ENCODE measurements around the gene IL17D.
"Not testable (repeated sequence)": the region's sequence is repeated elsewhere in the genome, so short reads cannot be mapped to it uniquely, and the experiment has no call there.

IL17D gene

GRCh38 chr13:20678606-20679005 lies 24.9 kb upstream of the IL17D start:
- not testable (repeated sequence) for H3K9ac ChIP-seq (ENCODE audit: low read length); H2BK5ac ChIP-seq (ENCODE audit: low read length); H4K8ac ChIP-seq (ENCODE audit: low read depth, low read length); H2BK120ac ChIP-seq (ENCODE audit: low read depth, low read length); H3K23ac ChIP-seq (ENCODE audit: low read length); H3K4me1 ChIP-seq (ENCODE audit: control insufficient read depth, low read depth, low read length); H3K27ac ChIP-seq (ENCODE audit: low read depth, low read length); H3K27me3 ChIP-seq (ENCODE audit: insufficient read depth, low read length, poor library complexity); H3K18ac ChIP-seq (ENCODE audit: low read length); H3K36me3 ChIP-seq (ENCODE audit: control insufficient read depth, insufficient read depth, low read length); H2AK5ac ChIP-seq (ENCODE audit: low read length); H3K79me2 ChIP-seq (ENCODE audit: control insufficient read depth, insufficient read depth, low read length); H3K79me1 ChIP-seq (ENCODE audit: low read length); H4K5ac ChIP-seq (ENCODE audit: low read length); H3K56ac ChIP-seq (ENCODE audit: low read length); H3K4me2 ChIP-seq (ENCODE audit: low read length); H2BK15ac ChIP-seq (replicated peaks; ENCODE audit: low read depth); H3K4me3 ChIP-seq (ENCODE audit: low read length); H3K4ac ChIP-seq (ENCODE audit: low read depth, low read length)
- WGBS (ENCODE audit: extremely low coverage, insufficient coverage, low lambda C conversion rate): no CpG with 5 or more reads among the region's 7 CpGs
- peak; percentile 12 for DNase-seq

DNA sequence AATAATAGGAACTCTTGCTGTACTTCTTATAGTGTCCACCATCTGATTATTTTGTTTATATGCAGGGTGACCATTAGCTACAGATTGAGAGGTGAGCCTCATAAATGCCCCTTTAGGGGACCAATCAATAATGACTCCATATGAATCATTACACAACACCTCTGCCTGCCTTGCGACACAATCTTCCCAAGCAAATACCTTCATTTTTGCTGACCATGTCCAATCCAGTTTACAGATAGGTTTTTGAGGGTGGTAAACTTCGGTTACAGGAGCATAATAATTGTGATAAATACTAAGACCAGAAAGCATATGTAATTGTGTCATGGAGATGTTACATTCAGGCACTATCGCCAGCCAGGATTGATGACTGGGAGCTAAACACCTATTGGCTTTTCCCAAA lies 23.6 kb upstream of the IL17D start:
- H3K56ac ChIP-seq (ENCODE audit: low read length): no peak overlapping the region
- no peaks in the 10 kb centered on the region for H3K4me1 ChIP-seq (ENCODE audit: control insufficient read depth, low read depth, low read length)
- H3K4me3 ChIP-seq (ENCODE audit: low read length): no peak overlapping the region
- no peak overlapping the region for H2BK15ac ChIP-seq (replicated peaks; ENCODE audit: low read depth)
- no peaks in the 10 kb centered on the region for H3K36me3 ChIP-seq (ENCODE audit: control insufficient read depth, insufficient read depth, low read length)
- H3K18ac ChIP-seq (ENCODE audit: low read length): no peak overlapping the region
- H4K8ac ChIP-seq (ENCODE audit: low read depth, low read length): no peak overlapping the region
- no peak overlapping the region for H4K5ac ChIP-seq (ENCODE audit: low read length)
- H3K23ac ChIP-seq (ENCODE audit: low read length): no peak overlapping the region
- no peak overlapping the region for H2BK120ac ChIP-seq (ENCODE audit: low read depth, low read length)
- no peaks in the 10 kb centered on the region for H3K27me3 ChIP-seq (ENCODE audit: insufficient read depth, low read length, poor library complexity)
- no peak overlapping the region for H3K4ac ChIP-seq (ENCODE audit: low read depth, low read length)
- DNase-seq: no peak
- no CpG with 5 or more reads among the region's 3 CpGs for WGBS (ENCODE audit: extremely low coverage, insufficient coverage, low lambda C conversion rate)
- no peak overlapping the region for H2BK5ac ChIP-seq (ENCODE audit: low read length)
- H3K27ac ChIP-seq (ENCODE audit: low read depth, low read length): no peak overlapping the region
- no peaks in the 10 kb centered on the region for H3K79me2 ChIP-seq (ENCODE audit: control insufficient read depth, insufficient read depth, low read length)
- no peak overlapping the region for H3K4me2 ChIP-seq (ENCODE audit: low read length)
- H2AK5ac ChIP-seq (ENCODE audit: low read length): no peak overlapping the region
- no peaks in the 10 kb centered on the region for H3K79me1 ChIP-seq (ENCODE audit: low read length)
- H3K9ac ChIP-seq (ENCODE audit: low read length): no peak overlapping the region

GRCh38 chr13:20680416-20681080 lies 23.0 kb upstream of the IL17D start:
- Histone ChIP-seq H3K9ac (ENCODE audit: low read length) (no peak overlapping the region), H3K79me1 (ENCODE audit: low read length) (no peaks in the 10 kb centered on the region), H3K27ac (ENCODE audit: low read depth, low read length) (no peak overlapping the region), H3K4ac (ENCODE audit: low read depth, low read length) (no peak overlapping the region), H3K36me3 (ENCODE audit: control insufficient read depth, insufficient read depth, low read length) (no peaks in the 10 kb centered on the region), H2BK120ac (ENCODE audit: low read depth, low read length) (no peak overlapping the region), H2BK5ac (ENCODE audit: low read length) (no peak overlapping the region), H3K56ac (ENCODE audit: low read length) (no peak overlapping the region), H3K27me3 (ENCODE audit: insufficient read depth, low read length, poor library complexity) (no peaks in the 10 kb centered on the region), H4K5ac (ENCODE audit: low read length) (no peak overlapping the region), H3K4me2 (ENCODE audit: low read length) (no peak overlapping the region), H2BK15ac (replicated peaks; ENCODE audit: low read depth) (no peak overlapping the region), H2AK5ac (ENCODE audit: low read length) (no peak overlapping the region), H3K18ac (ENCODE audit: low read length) (no peak overlapping the region), H3K23ac (ENCODE audit: low read length) (no peak overlapping the region), H3K4me3 (ENCODE audit: low read length) (no peak overlapping the region), H3K4me1 (ENCODE audit: control insufficient read depth, low read depth, low read length) (no peaks in the 10 kb centered on the region), H4K8ac (ENCODE audit: low read depth, low read length) (no peak overlapping the region), H3K79me2 (ENCODE audit: control insufficient read depth, insufficient read depth, low read length) (no peaks in the 10 kb centered on the region)
- DNase-seq: no peak
- WGBS (ENCODE audit: extremely low coverage, insufficient coverage, low lambda C conversion rate): no CpG with 5 or more reads among the region's 10 CpGs

DNA sequence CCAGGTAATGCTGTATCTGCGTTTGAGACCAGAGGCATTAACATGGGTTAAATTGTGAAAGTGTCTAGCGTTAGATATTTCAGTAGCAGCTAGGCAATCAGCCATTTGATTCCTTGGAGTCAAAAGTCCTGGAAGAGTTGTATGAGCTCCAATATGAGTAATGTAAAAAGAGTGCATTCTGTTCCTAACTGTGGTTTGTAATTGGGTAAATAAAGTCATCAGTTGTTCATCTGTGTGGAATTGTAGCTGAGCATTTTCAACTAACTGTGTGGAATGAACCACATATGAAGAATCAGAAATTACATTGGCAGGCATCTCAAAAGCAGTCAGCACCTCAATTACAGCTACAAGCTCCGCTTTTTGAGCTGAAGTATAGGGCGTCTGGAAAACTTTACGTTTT lies 22.0 kb upstream of the IL17D start:
- not testable (repeated sequence) for H2BK5ac ChIP-seq (ENCODE audit: low read length); H3K79me1 ChIP-seq (ENCODE audit: low read length); H4K5ac ChIP-seq (ENCODE audit: low read length); H3K79me2 ChIP-seq (ENCODE audit: control insufficient read depth, insufficient read depth, low read length); H3K4me2 ChIP-seq (ENCODE audit: low read length); H3K27ac ChIP-seq (ENCODE audit: low read depth, low read length); H3K4me1 ChIP-seq (ENCODE audit: control insufficient read depth, low read depth, low read length); H2BK120ac ChIP-seq (ENCODE audit: low read depth, low read length); H3K56ac ChIP-seq (ENCODE audit: low read length); H3K18ac ChIP-seq (ENCODE audit: low read length); H2BK15ac ChIP-seq (replicated peaks; ENCODE audit: low read depth); H2AK5ac ChIP-seq (ENCODE audit: low read length); DNase-seq; H4K8ac ChIP-seq (ENCODE audit: low read depth, low read length); H3K9ac ChIP-seq (ENCODE audit: low read length); H3K4me3 ChIP-seq (ENCODE audit: low read length); H3K23ac ChIP-seq (ENCODE audit: low read length); H3K27me3 ChIP-seq (ENCODE audit: insufficient read depth, low read length, poor library complexity); H3K36me3 ChIP-seq (ENCODE audit: control insufficient read depth, insufficient read depth, low read length); H3K4ac ChIP-seq (ENCODE audit: low read depth, low read length)
- no CpG with 5 or more reads among the region's 5 CpGs for WGBS (ENCODE audit: extremely low coverage, insufficient coverage, low lambda C conversion rate)

DNA sequence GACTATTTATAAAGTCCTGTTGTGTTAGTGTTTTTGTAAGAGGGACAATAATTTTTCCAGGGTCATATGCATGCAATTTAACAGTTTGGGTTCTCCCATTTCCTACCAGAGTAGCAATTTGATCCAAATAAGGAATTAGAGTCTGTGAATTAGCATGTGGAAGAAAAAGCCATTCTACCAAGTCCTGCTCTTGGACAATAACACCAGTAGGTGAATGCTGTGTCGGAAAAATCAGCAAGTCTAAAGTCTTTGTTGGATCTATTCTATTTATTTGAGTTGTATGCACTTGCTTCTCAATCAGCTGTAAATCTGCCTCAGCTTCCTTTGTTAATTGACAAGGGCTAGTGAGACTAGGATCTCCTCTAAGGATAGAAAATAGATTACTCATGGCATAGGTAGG lies 21.4 kb upstream of the IL17D start:
- no peak overlapping the region for H3K56ac ChIP-seq (ENCODE audit: low read length)
- H3K79me1 ChIP-seq (ENCODE audit: low read length): no peaks in the 10 kb centered on the region
- no peaks in the 10 kb centered on the region for H3K4me1 ChIP-seq (ENCODE audit: control insufficient read depth, low read depth, low read length)
- no peak overlapping the region for H2BK15ac ChIP-seq (replicated peaks; ENCODE audit: low read depth)
- no peak overlapping the region for H4K8ac ChIP-seq (ENCODE audit: low read depth, low read length)
- no peak overlapping the region for H2BK120ac ChIP-seq (ENCODE audit: low read depth, low read length)
- no peak overlapping the region for H3K4me2 ChIP-seq (ENCODE audit: low read length)
- no peak overlapping the region for H3K4ac ChIP-seq (ENCODE audit: low read depth, low read length)
- no peaks in the 10 kb centered on the region for H3K27me3 ChIP-seq (ENCODE audit: insufficient read depth, low read length, poor library complexity)
- H3K9ac ChIP-seq (ENCODE audit: low read length): no peak overlapping the region
- H3K4me3 ChIP-seq (ENCODE audit: low read length): no peak overlapping the region
- H4K5ac ChIP-seq (ENCODE audit: low read length): no peak overlapping the region
- no peak overlapping the region for H2BK5ac ChIP-seq (ENCODE audit: low read length)
- H3K23ac ChIP-seq (ENCODE audit: low read length): no peak overlapping the region
- no CpG with 5 or more reads among the region's 1 CpG for WGBS (ENCODE audit: extremely low coverage, insufficient coverage, low lambda C conversion rate)
- H2AK5ac ChIP-seq (ENCODE audit: low read length): no peak overlapping the region
- no peak for DNase-seq
- no peak overlapping the region for H3K27ac ChIP-seq (ENCODE audit: low read depth, low read length)
- no peaks in the 10 kb centered on the region for H3K36me3 ChIP-seq (ENCODE audit: control insufficient read depth, insufficient read depth, low read length)
- H3K18ac ChIP-seq (ENCODE audit: low read length): no peak overlapping the region
- no peaks in the 10 kb centered on the region for H3K79me2 ChIP-seq (ENCODE audit: control insufficient read depth, insufficient read depth, low read length)

- Histone ChIP-seq H3K18ac (ENCODE audit: low read length) (no peak overlapping the region), H2BK120ac (ENCODE audit: low read depth, low read length) (no peak overlapping the region), H3K9ac (ENCODE audit: low read length) (no peak overlapping the region), H3K4me1 (ENCODE audit: control insufficient read depth, low read depth, low read length) (no peaks in the 10 kb centered on the region), H2AK5ac (ENCODE audit: low read length) (no peak overlapping the region), H3K27ac (ENCODE audit: low read depth, low read length) (no peak overlapping the region), H3K27me3 (ENCODE audit: insufficient read depth, low read length, poor library complexity) (no peaks in the 10 kb centered on the region), H2BK15ac (replicated peaks; ENCODE audit: low read depth) (no peak overlapping the region), H3K79me2 (ENCODE audit: control insufficient read depth, insufficient read depth, low read length) (no peaks in the 10 kb centered on the region), H3K4me3 (ENCODE audit: low read length) (no peak overlapping the region), H3K4me2 (ENCODE audit: low read length) (no peak overlapping the region), H4K8ac (ENCODE audit: low read depth, low read length) (no peak overlapping the region), H3K36me3 (ENCODE audit: control insufficient read depth, insufficient read depth, low read length) (no peaks in the 10 kb centered on the region), H2BK5ac (ENCODE audit: low read length) (no peak overlapping the region), H3K79me1 (ENCODE audit: low read length) (no peaks in the 10 kb centered on the region), H3K4ac (ENCODE audit: low read depth, low read length) (no peak overlapping the region), H3K23ac (ENCODE audit: low read length) (no peak overlapping the region), H3K56ac (ENCODE audit: low read length) (no peak overlapping the region), H4K5ac (ENCODE audit: low read length) (no peak overlapping the region)
- DNase-seq: no peak
- WGBS (ENCODE audit: extremely low coverage, insufficient coverage, low lambda C conversion rate): no CpG with 5 or more reads among the region's 4 CpGs
These were observed 19.5 kb upstream of the IL17D start for GRCh38 chr13:20684041-20684440.
